Glomerular visceral epithelial cell (primary cell): Measurements from ENCODE around the gene CLOCK.
"Not testable (repeated sequence)": the region's sequence is repeated elsewhere in the genome, so short reads cannot be mapped to it uniquely, and the experiment has no call there.

Source experiments
- DNase-seq: peaks from one replicate; pipeline ENCODE4 v3.0.0-alpha.2; 2016; ENCODE audit errors: extremely low spot score

Gene CLOCK

GRCh38 chr4:55546756-55547465 lies at the start of gene CLOCK:
Gene CLOCK, minus strand, starts transcription at chr4:55546909. Its CDS starts 64,124 bp downstream, at chr4:55482785.
- DNase-seq, result peak; percentile 87

GRCh38 chr4:55592014-55592413 lies 45.3 kb upstream of the CLOCK start, which contains the start of gene PDCL2:
Gene PDCL2, minus strand, starts transcription at chr4:55592245. Its CDS starts 136 bp downstream, at chr4:55592109.
- DNase-seq, result no peak

- DNase-seq, result no peak
Observed at GRCh38 chr4:55588160-55588559, 41.5 kb upstream of the CLOCK start.

- not testable (repeated sequence) for DNase-seq
Observed at GRCh38 chr4:55582773-55583172, 36.1 kb upstream of the CLOCK start.

- no peak for DNase-seq
Observed at GRCh38 chr4:55578341-55579010, 31.8 kb upstream of the CLOCK start.

GRCh38 chr4:55575513-55575912 lies 28.8 kb upstream of the CLOCK start:
- no peak for DNase-seq

- no peak for DNase-seq
Observed at GRCh38 chr4:55574252-55574651, 27.5 kb upstream of the CLOCK start.

- no peak for DNase-seq
Observed at GRCh38 chr4:55571806-55572205, 25.1 kb upstream of the CLOCK start.

GRCh38 chr4:55568905-55569504 lies 22.3 kb upstream of the CLOCK start:
- no peak for DNase-seq

GRCh38 chr4:55561889-55562288 lies 15.2 kb upstream of the CLOCK start:
- no peak for DNase-seq

- DNase-seq, result no peak
Observed at GRCh38 chr4:55560096-55560495, 13.4 kb upstream of the CLOCK start.

GRCh38 chr4:55554453-55555030 lies 7.8 kb upstream of the CLOCK start:
- DNase-seq, result peak; percentile 43

- DNase-seq, result no peak
Observed at GRCh38 chr4:55553441-55554201, 6.9 kb upstream of the CLOCK start.

- not testable (repeated sequence) for DNase-seq
Observed at GRCh38 chr4:55551964-55552363, 5.3 kb upstream of the CLOCK start.

- DNase-seq, result peak; percentile 74
Observed at GRCh38 chr4:55549888-55550287, 3.2 kb upstream of the CLOCK start.

GRCh38 chr4:55547918-55548317 lies 1.2 kb upstream of the CLOCK start:
- DNase-seq, result no peak

GRCh38 chr4:55547466-55547770 lies 709 bp upstream of the CLOCK start:
- no peak for DNase-seq

- DNase-seq, result no peak
Observed at GRCh38 chr4:55546506-55546755, 278 bp downstream of the CLOCK start.

GRCh38 chr4:55545641-55546505 lies 836 bp downstream of the CLOCK start:
- DNase-seq, result peak; percentile 85

- peak; percentile 30 for DNase-seq
Observed at GRCh38 chr4:55545151-55545550, 1.6 kb downstream of the CLOCK start.

GRCh38 chr4:55543858-55544257 lies 2.9 kb downstream of the CLOCK start:
- DNase-seq, result peak; percentile 18
